Activated B cell treated with CpG ODN at 0.5 μM for 24 hours (primary cell): ENCODE measurements around the gene ANKS6. TPM values are rescaled to one million over a fixed set of nuclear protein-coding genes. Genes with fewer than 3 reads are reported as not detected.

ENCODE experiments used
- ATAC-seq: fragments of 200-7000 bp; cut with Tn5 transposase; one replicate; pipeline ENCODE4 v1.10.0; 2021; ENCODE audit warnings: low read depth, mild to moderate bottlenecking, moderate library complexity
- CTCF ChIA-PET: fragments of 350-600 bp; sonication (Branson Sonifier 250); formaldehyde crosslinking; loops from one replicate; lab custom pipeline; 2021; ENCODE audit warnings: antibody characterized with exemption; lab: Charles Lee
- POLR2A ChIA-PET: fragments of 350-600 bp; sonication (Branson Sonifier 250); formaldehyde crosslinking; loops from one replicate; lab custom pipeline; 2021; ENCODE audit warnings: antibody characterized with exemption; lab: Charles Lee
- DNase-seq: peaks from one replicate; pipeline ENCODE4 v3.0.0; 2022
- H3K27ac Mint-ChIP-seq: one replicate; pipeline ENCODE4 v1.8.0; 2020; ENCODE audit warnings: mixed read lengths
- H3K27me3 Mint-ChIP-seq: one replicate; pipeline ENCODE4 v1.8.0; 2021; ENCODE audit warnings: mixed read lengths
- H3K36me3 Mint-ChIP-seq: one replicate; pipeline ENCODE4 v1.8.0; 2021; ENCODE audit warnings: low read depth, mixed read lengths
- H3K4me1 Mint-ChIP-seq: one replicate; pipeline ENCODE4 v1.8.0; 2021; ENCODE audit warnings: mixed read lengths
- H3K4me3 Mint-ChIP-seq: one replicate; pipeline ENCODE4 v1.8.0; 2020; ENCODE audit warnings: mild to moderate bottlenecking, mixed read lengths
- H3K9me3 Mint-ChIP-seq: one replicate; pipeline ENCODE4 v1.8.0; 2020; ENCODE audit warnings: mixed read lengths
- intact Hi-C: fragments of 100-400 bp; cut with micrococcal nuclease; formaldehyde crosslinking; loops from one replicate; pipeline ENCODE4 v1.15.1; 2024
- total RNA-seq: library from RNA; stranded (reverse); gene quantifications from 2 replicates; pipeline ENCODE4 v1.2.3, GENCODE V29; 2022
- TF ChIP-seq, protein P1 (sequence below): fragments of 200-600 bp; IDR thresholded peaks from one replicate; pipeline ENCODE4 v1.8.0; 2022; ENCODE audit warnings: antibody characterized with exemption, mild to moderate bottlenecking

The ANKS6 gene
- total RNA-seq, 1 donor from 2014 or later, result 14.8 TPM

DNA sequence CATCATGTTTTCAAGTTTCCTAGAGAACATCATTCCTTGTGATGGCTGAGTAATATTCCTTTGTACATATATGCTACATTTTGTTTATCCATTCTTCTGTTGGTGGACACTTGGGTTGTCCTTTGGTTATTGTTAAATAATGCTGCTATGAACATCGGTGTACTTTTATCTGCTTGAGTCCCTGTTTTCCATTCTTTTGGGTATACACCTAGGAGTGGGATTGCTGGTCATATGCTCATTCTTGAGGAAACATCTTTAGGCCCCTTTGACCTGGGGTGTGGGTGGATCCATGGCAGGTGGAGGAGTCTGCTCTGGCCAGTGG is 36.4 kb upstream of the ANKS6 start:
- Mint-ChIP-seq H3K4me1 (no peaks in the 10 kb centered on the region), H3K27ac (no peak overlapping the region), H3K27me3 (no peaks in the 10 kb centered on the region), H3K36me3 (no peaks in the 10 kb centered on the region), H3K4me3 (no peak overlapping the region), H3K9me3 (no peaks in the 10 kb centered on the region)
- ATAC-seq (no peak), DNase-seq (no peak)
- ChIA-PET CTCF (no interaction called here), POLR2A (no interaction called here)
- TF ChIP-seq, protein P1, sequence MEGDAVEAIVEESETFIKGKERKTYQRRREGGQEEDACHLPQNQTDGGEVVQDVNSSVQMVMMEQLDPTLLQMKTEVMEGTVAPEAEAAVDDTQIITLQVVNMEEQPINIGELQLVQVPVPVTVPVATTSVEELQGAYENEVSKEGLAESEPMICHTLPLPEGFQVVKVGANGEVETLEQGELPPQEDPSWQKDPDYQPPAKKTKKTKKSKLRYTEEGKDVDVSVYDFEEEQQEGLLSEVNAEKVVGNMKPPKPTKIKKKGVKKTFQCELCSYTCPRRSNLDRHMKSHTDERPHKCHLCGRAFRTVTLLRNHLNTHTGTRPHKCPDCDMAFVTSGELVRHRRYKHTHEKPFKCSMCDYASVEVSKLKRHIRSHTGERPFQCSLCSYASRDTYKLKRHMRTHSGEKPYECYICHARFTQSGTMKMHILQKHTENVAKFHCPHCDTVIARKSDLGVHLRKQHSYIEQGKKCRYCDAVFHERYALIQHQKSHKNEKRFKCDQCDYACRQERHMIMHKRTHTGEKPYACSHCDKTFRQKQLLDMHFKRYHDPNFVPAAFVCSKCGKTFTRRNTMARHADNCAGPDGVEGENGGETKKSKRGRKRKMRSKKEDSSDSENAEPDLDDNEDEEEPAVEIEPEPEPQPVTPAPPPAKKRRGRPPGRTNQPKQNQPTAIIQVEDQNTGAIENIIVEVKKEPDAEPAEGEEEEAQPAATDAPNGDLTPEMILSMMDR, result no peak
- intact Hi-C loops, result no loop called here

DNA sequence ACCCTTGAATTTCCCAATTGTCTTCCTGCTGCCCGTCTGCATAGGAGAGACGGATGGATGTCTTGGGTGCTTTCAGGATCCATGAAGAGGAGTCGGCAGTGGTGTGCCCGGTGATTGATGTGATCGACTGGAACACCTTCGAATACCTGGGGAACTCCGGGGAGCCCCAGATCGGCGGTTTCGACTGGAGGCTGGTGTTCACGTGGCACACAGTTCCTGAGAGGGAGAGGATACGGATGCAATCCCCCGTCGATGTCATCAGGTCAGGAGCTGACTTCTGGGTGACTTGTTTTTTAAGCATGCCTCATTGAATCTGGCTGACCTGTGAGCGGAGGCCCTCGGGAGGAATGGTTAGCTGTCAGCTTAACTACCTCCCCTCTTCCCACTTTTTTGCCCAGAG is 35.3 kb upstream of the ANKS6 start:
- Mint-ChIP-seq H3K36me3 (peaks cover 2% of the 10 kb centered on the region), H3K27ac (no peak overlapping the region), H3K27me3 (no peaks in the 10 kb centered on the region), H3K9me3 (no peaks in the 10 kb centered on the region), H3K4me1 (no peaks in the 10 kb centered on the region), H3K4me3 (no peak overlapping the region)
- ATAC-seq, result no peak
- TF ChIP-seq, protein P1, result no peak
- DNase-seq, result no peak
- intact Hi-C loops, result no loop called here
- CTCF ChIA-PET, result interaction anchor here (1.0 kb wide), 1 partner anchor 17 kb away, joined by 3 read pairs; no protein-coding TSS in a partner anchor
- POLR2A ChIA-PET, result no interaction called here

DNA sequence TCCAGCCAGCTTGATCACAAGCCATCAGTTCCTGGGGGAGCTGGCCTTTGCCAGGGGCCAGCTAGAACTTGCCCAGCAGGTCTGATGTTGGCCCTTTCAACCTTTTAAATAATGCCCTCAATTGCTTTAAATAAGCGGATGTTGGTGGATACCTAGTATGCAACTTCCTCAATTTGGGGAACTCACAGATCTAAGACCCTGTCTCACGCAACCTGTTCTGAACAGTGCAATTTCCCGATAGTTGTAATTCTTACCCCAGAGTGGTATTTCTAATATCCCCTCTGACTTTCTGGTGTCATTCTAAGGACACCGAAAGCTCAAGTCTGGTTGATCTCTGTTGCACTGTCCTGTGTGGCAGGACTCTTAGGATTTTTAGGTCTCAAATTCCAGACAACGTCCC is 34.2 kb upstream of the ANKS6 start:
- Mint-ChIP-seq H3K36me3 (peaks cover 2% of the 10 kb centered on the region), H3K27ac (no peak overlapping the region), H3K27me3 (no peaks in the 10 kb centered on the region), H3K4me1 (no peaks in the 10 kb centered on the region), H3K9me3 (no peaks in the 10 kb centered on the region), H3K4me3 (no peak overlapping the region)
- ChIA-PET POLR2A (no interaction called here), CTCF (no interaction called here)
- TF ChIP-seq, protein P1, result no peak
- intact Hi-C loops, result no loop called here
- DNase-seq, result no peak
- ATAC-seq, result no peak

DNA sequence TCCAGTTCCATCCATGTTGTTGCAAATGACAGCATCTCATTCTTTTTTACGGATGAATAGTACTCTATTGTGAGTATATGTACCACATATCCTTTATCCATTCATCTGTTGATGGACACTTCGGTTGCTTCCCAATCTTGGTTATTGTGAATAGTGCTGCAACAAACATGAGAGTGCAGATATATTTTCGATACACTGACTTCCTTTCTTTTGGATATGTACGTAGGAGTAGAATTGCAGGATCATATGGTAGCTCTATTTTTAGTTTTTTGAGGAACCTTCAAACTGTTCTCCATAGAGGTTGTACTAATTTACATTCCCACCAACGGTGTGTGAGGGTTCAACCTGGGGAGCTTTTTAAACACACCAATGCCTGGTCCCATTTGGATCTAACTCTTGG is 33.4 kb upstream of the ANKS6 start:
- ChIA-PET POLR2A (no interaction called here), CTCF (no interaction called here)
- ATAC-seq (no peak), DNase-seq (no peak)
- H3K4me3 Mint-ChIP-seq, result no peak overlapping the region
- H3K9me3 Mint-ChIP-seq, result no peaks in the 10 kb centered on the region
- H3K27ac Mint-ChIP-seq, result no peak overlapping the region
- no peaks in the 10 kb centered on the region for H3K4me1 Mint-ChIP-seq
- peaks cover 2% of the 10 kb centered on the region for H3K36me3 Mint-ChIP-seq
- TF ChIP-seq, protein P1, result no peak
- H3K27me3 Mint-ChIP-seq, result no peaks in the 10 kb centered on the region
- intact Hi-C loops, result no loop called here

DNA sequence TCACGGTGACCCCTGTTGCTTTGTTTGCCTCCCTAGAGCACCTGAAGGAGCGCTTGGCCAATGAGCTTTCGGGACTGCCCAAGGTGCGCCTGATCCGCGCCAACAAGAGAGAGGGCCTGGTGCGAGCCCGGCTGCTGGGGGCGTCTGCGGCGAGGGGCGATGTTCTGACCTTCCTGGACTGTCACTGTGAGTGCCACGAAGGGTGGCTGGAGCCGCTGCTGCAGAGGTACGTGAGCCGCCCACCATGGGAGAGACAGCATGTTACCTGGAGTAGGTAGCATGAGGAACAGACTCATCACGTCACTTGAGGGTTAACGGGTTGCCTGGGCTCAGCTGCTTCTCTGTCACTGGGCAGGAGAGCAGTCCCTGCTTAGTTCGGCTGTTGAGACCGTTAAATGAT is 30.4 kb upstream of the ANKS6 start:
- DNase-seq (no peak), ATAC-seq (no peak)
- Mint-ChIP-seq H3K27ac (no peak overlapping the region), H3K4me3 (no peak overlapping the region), H3K9me3 (no peaks in the 10 kb centered on the region), H3K4me1 (no peaks in the 10 kb centered on the region), H3K27me3 (no peaks in the 10 kb centered on the region), H3K36me3 (peaks cover 2% of the 10 kb centered on the region)
- TF ChIP-seq, protein P1, result no peak
- POLR2A ChIA-PET, result no interaction called here
- CTCF ChIA-PET, result interaction anchor here (1.2 kb wide), 1 partner anchor 21 kb away, joined by 3 read pairs; no protein-coding TSS in a partner anchor
- intact Hi-C loops, result no loop called here
